SIG-M5 treated with dmso at 0.1 percent for 504 hours (cell line): ENCODE measurements around the gene KCNJ18.
"Not testable (repeated sequence)": the region's sequence is repeated elsewhere in the genome, so short reads cannot be mapped to it uniquely, and the experiment has no call there.

ENCODE experiments used
- DNase-seq: peaks from one replicate; lab custom pipeline; 2025; ENCODE audit not compliant: unreplicated experiment; lab: John Stamatoyannopoulos, UW

KCNJ18 gene

GRCh38 chr17:21702029-21702428 is 9.7 kb downstream of the KCNJ18 start:
- DNase-seq: not testable (repeated sequence)

- DNase-seq: not testable (repeated sequence)
Measured at GRCh38 chr17:21702521-21702920, 10.2 kb downstream of the KCNJ18 start.

- DNase-seq: not testable (repeated sequence)
Measured at GRCh38 chr17:21702940-21703640, 10.8 kb downstream of the KCNJ18 start.

GRCh38 chr17:21703891-21704872 is 11.9 kb downstream of the KCNJ18 start:
- not testable (repeated sequence) for DNase-seq

- no peak for DNase-seq
Measured at GRCh38 chr17:21705021-21705601, 12.8 kb downstream of the KCNJ18 start.

- not testable (repeated sequence) for DNase-seq
Measured at GRCh38 chr17:21705746-21706145, 13.4 kb downstream of the KCNJ18 start.

- DNase-seq: not testable (repeated sequence)
Measured at GRCh38 chr17:21706546-21706945, 14.2 kb downstream of the KCNJ18 start.

GRCh38 chr17:21707131-21707530 is 14.8 kb downstream of the KCNJ18 start:
- not testable (repeated sequence) for DNase-seq

GRCh38 chr17:21707711-21708611 is 15.6 kb downstream of the KCNJ18 start:
- DNase-seq: not testable (repeated sequence)

GRCh38 chr17:21708612-21709535 is 16.6 kb downstream of the KCNJ18 start:
- not testable (repeated sequence) for DNase-seq

GRCh38 chr17:21709994-21710393 is 17.7 kb downstream of the KCNJ18 start:
- not testable (repeated sequence) for DNase-seq

- not testable (repeated sequence) for DNase-seq
Measured at GRCh38 chr17:21710486-21710885, 18.2 kb downstream of the KCNJ18 start.

GRCh38 chr17:21711182-21711581 is 18.9 kb downstream of the KCNJ18 start:
- no peak for DNase-seq

GRCh38 chr17:21713020-21713419 is 20.7 kb downstream of the KCNJ18 start:
- DNase-seq: not testable (repeated sequence)

GRCh38 chr17:21713631-21714030 is 21.3 kb downstream of the KCNJ18 start:
- DNase-seq: not testable (repeated sequence)

GRCh38 chr17:21714676-21715075 is 22.4 kb downstream of the KCNJ18 start:
- not testable (repeated sequence) for DNase-seq

- DNase-seq: not testable (repeated sequence)
Measured at GRCh38 chr17:21715877-21716276, 23.6 kb downstream of the KCNJ18 start.

- DNase-seq: not testable (repeated sequence)
Measured at GRCh38 chr17:21718971-21719370, 26.6 kb downstream of the KCNJ18 start.
